Activated CD4-positive, alpha-beta T cell treated with anti-CD3 and anti-CD28 coated beads, Interleukin-2, amount 10 ng/mL, durations not matched to agents 24 days and 14 days (primary cell): ENCODE results near the gene RNF43. TPM values are rescaled to one million over a fixed set of nuclear protein-coding genes. Genes with fewer than 3 reads are reported as not detected.

ENCODE experiments used
- DNase-seq: peaks from one replicate; pipeline ENCODE4 v3.0.0; 2022
- H3K27ac Mint-ChIP-seq: one replicate; pipeline ENCODE4 v1.8.0; 2022; ENCODE audit warnings: mild to moderate bottlenecking, mixed read lengths
- H3K27me3 Mint-ChIP-seq: one replicate; pipeline ENCODE4 v1.8.0; 2022; ENCODE audit warnings: mixed read lengths
- H3K36me3 Mint-ChIP-seq: one replicate; pipeline ENCODE4 v1.8.0; 2022; ENCODE audit warnings: low read depth, mild to moderate bottlenecking, mixed read lengths
- H3K4me1 Mint-ChIP-seq: one replicate; pipeline ENCODE4 v1.8.0; 2021; ENCODE audit warnings: mixed read lengths
- H3K4me3 Mint-ChIP-seq: one replicate; pipeline ENCODE4 v1.8.0; 2022; ENCODE audit warnings: mild to moderate bottlenecking, moderate library complexity, mixed read lengths
- H3K9me3 Mint-ChIP-seq: one replicate; pipeline ENCODE4 v1.8.0; 2021; ENCODE audit warnings: mixed read lengths
- intact Hi-C: fragments of 100-400 bp; cut with micrococcal nuclease; formaldehyde crosslinking; loops from one replicate; pipeline ENCODE4 v1.15.1; 2023
- total RNA-seq: library from RNA; stranded (reverse); gene quantifications from 2 replicates; pipeline ENCODE4 v1.2.3, GENCODE V29; 2022

RNF43 gene
- total RNA-seq, 1 donor from 2014 or later: 1.6 TPM

- H3K27me3 Mint-ChIP-seq: no peaks in the 10 kb centered on the region
- H3K4me3 Mint-ChIP-seq: no peak overlapping the region
- no peaks in the 10 kb centered on the region for H3K9me3 Mint-ChIP-seq
- intact Hi-C loops: loop anchor here (1.0 to 2.0 kb wide), 2 partner anchors 30 kb away; partner anchors contain the start of gene SUPT4H1
- H3K4me1 Mint-ChIP-seq: peaks cover 41% of the 10 kb centered on the region
- H3K36me3 Mint-ChIP-seq: no peaks in the 10 kb centered on the region
- no peak for DNase-seq
- peak overlapping the region; percentile 68 for H3K27ac Mint-ChIP-seq
Measured at GRCh38 chr17:58382872-58383242, 34.5 kb downstream of the RNF43 start.

GRCh38 chr17:58382108-58382871 lies 35.0 kb downstream of the RNF43 start:
- Mint-ChIP-seq H3K4me3 (peak overlapping the region; percentile 37), H3K9me3 (no peaks in the 10 kb centered on the region), H3K27ac (peak overlapping the region; percentile 68), H3K36me3 (no peaks in the 10 kb centered on the region), H3K27me3 (no peaks in the 10 kb centered on the region), H3K4me1 (peaks cover 45% of the 10 kb centered on the region)
- DNase-seq: peak; percentile 67
- intact Hi-C loops: loop anchor here (1.0 to 2.0 kb wide), 2 partner anchors 29 to 31 kb away; partner anchors contain the start of gene SUPT4H1

GRCh38 chr17:58381124-58382035 lies 36.0 kb downstream of the RNF43 start:
- no peaks in the 10 kb centered on the region for H3K9me3 Mint-ChIP-seq
- H3K27ac Mint-ChIP-seq: peak overlapping the region; percentile 68
- no peak for DNase-seq
- H3K27me3 Mint-ChIP-seq: no peaks in the 10 kb centered on the region
- peaks cover 48% of the 10 kb centered on the region for H3K4me1 Mint-ChIP-seq
- H3K4me3 Mint-ChIP-seq: peak overlapping the region; percentile 37
- intact Hi-C loops: loop anchor here (1.0 to 2.0 kb wide), 2 partner anchors 29 to 32 kb away; partner anchors contain the start of gene SUPT4H1
- no peaks in the 10 kb centered on the region for H3K36me3 Mint-ChIP-seq

DNA sequence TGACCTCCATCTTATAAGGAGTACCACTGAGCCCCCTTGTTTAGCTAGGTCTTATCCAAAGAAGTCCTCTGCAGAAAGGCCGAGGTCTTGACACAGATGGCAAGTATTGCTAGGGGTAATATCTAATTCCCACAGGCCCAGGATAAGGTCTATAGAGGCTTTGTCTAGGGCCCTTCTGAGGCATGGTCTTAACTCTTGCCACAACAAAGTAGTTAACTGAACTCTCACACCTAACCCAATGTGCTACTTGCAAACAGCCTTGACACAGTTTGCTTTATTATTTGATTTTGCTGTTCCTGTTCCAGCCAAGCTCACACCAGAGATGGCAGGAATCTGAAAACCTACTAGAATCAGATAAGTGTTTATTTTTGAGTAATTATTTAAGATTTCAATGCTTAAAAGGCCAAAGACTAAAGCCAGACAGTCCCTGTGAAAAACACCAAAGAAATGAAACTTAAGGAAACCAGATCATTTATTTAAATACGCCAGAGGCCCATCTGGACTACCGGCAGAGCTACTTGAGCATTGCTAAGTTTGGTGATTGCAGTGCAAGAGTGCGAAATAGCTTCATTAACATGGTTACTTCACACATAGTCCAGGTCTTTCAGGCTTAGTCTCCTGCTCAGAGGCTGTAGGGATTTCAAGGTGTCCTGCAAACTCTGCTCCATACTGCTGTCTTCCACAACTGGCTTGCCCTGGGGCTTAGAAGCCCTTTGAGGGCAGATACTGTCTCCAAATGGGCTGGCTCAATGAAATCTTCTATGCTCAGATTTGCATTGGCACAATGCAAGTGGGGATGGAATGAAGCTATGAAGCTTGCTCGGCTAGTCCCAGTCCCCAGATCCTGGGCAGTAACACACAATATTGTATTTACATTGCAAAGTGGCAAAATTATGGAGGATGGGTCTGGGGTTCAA lies 36.9 kb downstream of the RNF43 start:
- Mint-ChIP-seq H3K9me3 (no peaks in the 10 kb centered on the region), H3K4me3 (no peak overlapping the region), H3K4me1 (peaks cover 48% of the 10 kb centered on the region), H3K27ac (no peak overlapping the region), H3K36me3 (no peaks in the 10 kb centered on the region), H3K27me3 (no peaks in the 10 kb centered on the region)
- intact Hi-C loops: no loop called here
- DNase-seq: no peak

GRCh38 chr17:58379511-58379824 lies 37.9 kb downstream of the RNF43 start:
- Mint-ChIP-seq H3K36me3 (no peaks in the 10 kb centered on the region), H3K27ac (peak overlapping the region; percentile 30), H3K9me3 (no peaks in the 10 kb centered on the region), H3K4me1 (peaks cover 46% of the 10 kb centered on the region), H3K4me3 (peak overlapping the region; percentile 45), H3K27me3 (no peaks in the 10 kb centered on the region)
- no peak for DNase-seq
- intact Hi-C loops: no loop called here

DNA sequence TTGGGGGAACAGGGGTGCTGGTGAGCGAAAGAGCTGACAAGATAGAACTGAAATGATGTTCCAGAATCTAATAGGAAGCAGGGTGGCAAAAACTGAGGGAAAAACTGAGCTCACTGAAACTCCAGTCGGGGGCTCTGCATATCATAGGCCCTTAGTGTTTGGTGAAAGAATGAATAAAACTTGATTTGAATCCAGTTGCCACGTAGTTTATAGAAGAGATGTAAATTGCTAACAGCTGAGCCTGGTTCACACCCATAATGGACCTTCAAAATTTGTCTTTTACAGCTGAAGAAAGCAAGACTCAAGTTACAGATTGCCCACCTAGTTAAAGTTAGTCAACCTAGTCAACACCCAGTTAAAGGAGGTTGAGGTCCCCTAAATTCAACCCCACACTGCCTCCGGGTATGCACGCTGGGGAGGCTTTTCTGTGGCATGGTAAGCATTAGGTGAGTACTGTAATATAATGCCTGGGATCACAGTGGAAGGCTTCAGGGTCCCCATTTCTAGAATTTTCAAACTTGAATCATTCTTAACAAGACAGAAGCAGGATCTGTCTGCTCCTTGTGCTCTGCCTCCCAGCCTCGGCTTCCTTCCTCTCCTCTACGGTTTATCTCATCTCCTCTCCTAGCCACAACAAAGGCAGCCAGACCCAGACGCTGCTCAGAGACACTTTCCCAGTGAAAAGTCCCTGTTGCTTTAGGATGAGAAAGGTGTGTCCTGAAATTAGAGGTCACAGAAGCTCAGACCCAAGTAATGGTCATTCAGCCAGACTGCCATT lies 38.4 kb downstream of the RNF43 start:
- Mint-ChIP-seq H3K36me3 (no peaks in the 10 kb centered on the region), H3K9me3 (no peaks in the 10 kb centered on the region), H3K27me3 (no peaks in the 10 kb centered on the region), H3K27ac (peak overlapping the region; percentile 30), H3K4me1 (peaks cover 44% of the 10 kb centered on the region), H3K4me3 (peak overlapping the region; percentile 45)
- intact Hi-C loops: no loop called here
- DNase-seq: peak; percentile 68

DNA sequence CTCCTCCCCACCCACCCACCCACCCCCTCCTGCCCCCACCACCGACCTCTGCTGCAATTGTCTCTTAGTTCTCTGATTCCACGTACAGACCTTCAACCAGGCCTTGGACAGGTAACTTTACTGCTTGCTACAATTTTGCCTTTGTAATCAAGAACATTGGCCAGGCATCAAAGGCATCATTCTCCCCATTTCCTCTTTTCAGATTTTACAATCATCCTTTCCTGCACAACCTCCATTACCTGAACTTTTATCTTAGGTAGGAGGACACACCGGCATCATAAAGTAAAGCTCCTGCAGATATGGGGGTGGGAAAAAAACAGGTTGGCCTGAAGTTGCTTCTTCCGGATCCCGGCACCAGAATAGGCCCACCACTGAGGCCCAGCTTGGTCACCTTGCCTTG lies 39.7 kb downstream of the RNF43 start:
- intact Hi-C loops: no loop called here
- no peak for DNase-seq
- Mint-ChIP-seq H3K4me3 (no peak overlapping the region), H3K27me3 (no peaks in the 10 kb centered on the region), H3K9me3 (no peaks in the 10 kb centered on the region), H3K4me1 (peaks cover 38% of the 10 kb centered on the region), H3K36me3 (peaks cover 3% of the 10 kb centered on the region), H3K27ac (no peak overlapping the region)

GRCh38 chr17:58377093-58377601 lies 40.2 kb downstream of the RNF43 start:
- Mint-ChIP-seq H3K4me1 (peaks cover 33% of the 10 kb centered on the region), H3K4me3 (no peak overlapping the region), H3K27me3 (no peaks in the 10 kb centered on the region), H3K36me3 (peaks cover 3% of the 10 kb centered on the region), H3K9me3 (no peaks in the 10 kb centered on the region), H3K27ac (no peak overlapping the region)
- intact Hi-C loops: no loop called here
- DNase-seq: no peak

GRCh38 chr17:58376472-58377000 lies 40.8 kb downstream of the RNF43 start:
- no peak for DNase-seq
- Mint-ChIP-seq H3K36me3 (peaks cover 3% of the 10 kb centered on the region), H3K27ac (no peak overlapping the region), H3K9me3 (no peaks in the 10 kb centered on the region), H3K4me3 (no peak overlapping the region), H3K27me3 (no peaks in the 10 kb centered on the region), H3K4me1 (peaks cover 28% of the 10 kb centered on the region)
- intact Hi-C loops: no loop called here

DNA sequence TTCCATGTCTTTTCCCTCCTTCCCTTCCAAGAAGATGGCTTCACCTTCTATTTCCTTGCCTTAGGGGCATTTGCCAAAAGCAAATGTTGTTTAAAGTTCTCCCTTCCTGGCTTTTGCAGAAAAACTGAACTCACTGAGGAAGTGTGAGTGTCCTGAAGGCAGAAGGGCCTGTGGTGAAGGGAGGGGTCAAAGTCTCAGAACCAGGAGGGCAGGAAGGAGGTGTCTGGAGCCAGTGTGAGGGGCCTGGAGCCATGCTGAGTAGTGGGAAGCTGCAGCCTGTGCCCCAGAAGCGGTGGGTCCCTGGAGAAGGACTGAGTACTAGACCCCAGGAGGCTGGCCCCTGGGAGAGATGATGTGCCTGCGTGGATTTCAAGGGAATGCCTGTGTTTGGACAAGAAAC lies 41.5 kb downstream of the RNF43 start:
- peaks cover 23% of the 10 kb centered on the region for H3K4me1 Mint-ChIP-seq
- no peaks in the 10 kb centered on the region for H3K9me3 Mint-ChIP-seq
- no peaks in the 10 kb centered on the region for H3K27me3 Mint-ChIP-seq
- no peak overlapping the region for H3K27ac Mint-ChIP-seq
- peaks cover 3% of the 10 kb centered on the region for H3K36me3 Mint-ChIP-seq
- DNase-seq: no peak
- H3K4me3 Mint-ChIP-seq: no peak overlapping the region
- intact Hi-C loops: no loop called here

DNA sequence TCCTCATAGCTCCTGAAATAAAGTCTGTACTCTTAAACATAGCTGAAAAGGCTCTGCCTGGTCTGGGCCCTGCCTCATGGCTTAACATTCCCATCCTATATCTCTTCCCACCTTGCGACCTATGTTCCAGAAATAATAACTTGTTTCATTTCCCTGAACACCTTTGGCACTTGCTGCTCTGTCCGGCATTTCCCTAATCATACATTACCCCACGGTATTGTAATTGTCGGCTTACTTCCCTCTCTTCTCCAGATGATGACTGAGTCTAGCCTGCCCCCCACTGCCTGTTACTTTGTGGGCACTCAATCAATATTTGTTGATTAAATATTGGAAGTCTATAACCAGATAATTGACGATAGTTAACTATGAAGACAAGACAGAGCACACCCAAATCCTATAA lies 42.1 kb downstream of the RNF43 start:
- no peaks in the 10 kb centered on the region for H3K27me3 Mint-ChIP-seq
- no peak overlapping the region for H3K27ac Mint-ChIP-seq
- peaks cover 3% of the 10 kb centered on the region for H3K36me3 Mint-ChIP-seq
- peaks cover 21% of the 10 kb centered on the region for H3K4me1 Mint-ChIP-seq
- H3K9me3 Mint-ChIP-seq: no peaks in the 10 kb centered on the region
- intact Hi-C loops: no loop called here
- no peak for DNase-seq
- H3K4me3 Mint-ChIP-seq: no peak overlapping the region

DNA sequence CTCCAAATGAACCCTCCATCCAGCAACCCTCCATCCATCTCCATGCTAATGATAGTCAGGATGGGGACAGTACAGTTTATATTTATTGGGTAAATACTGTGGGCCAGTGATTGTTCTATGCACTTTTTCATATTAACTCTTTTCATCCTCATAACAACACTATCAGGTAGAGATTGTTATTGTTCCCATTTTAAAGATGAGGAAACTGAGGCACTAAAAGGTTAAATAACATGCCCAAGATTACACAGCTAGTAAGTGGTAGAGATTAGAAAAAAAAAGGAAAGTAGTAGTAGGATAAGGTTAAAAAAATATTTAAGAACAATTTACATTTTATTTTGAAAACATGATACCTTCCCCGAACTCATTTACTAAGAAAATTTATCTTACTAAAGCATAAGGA lies 43.4 kb downstream of the RNF43 start:
- intact Hi-C loops: no loop called here
- H3K27ac Mint-ChIP-seq: no peak overlapping the region
- peaks cover 3% of the 10 kb centered on the region for H3K36me3 Mint-ChIP-seq

More for the DNA sequence above, 43.4 kb downstream of the RNF43 start:
- H3K4me1 Mint-ChIP-seq: peaks cover 13% of the 10 kb centered on the region
- DNase-seq: no peak
- H3K4me3 Mint-ChIP-seq: no peak overlapping the region
- no peaks in the 10 kb centered on the region for H3K27me3 Mint-ChIP-seq
- H3K9me3 Mint-ChIP-seq: no peaks in the 10 kb centered on the region
